HG03025 (cell line): ENCODE measurements around the gene TEC.

Experiments used
- ATAC-seq: cut with Tn5 transposase; IDR thresholded peaks from one replicate; pipeline ENCODE4 v1.9.1; 2021; ENCODE audit warnings: mild to moderate bottlenecking, moderate library complexity; ENCODE audit not compliant: unreplicated experiment, low FRiP score

The TEC gene

DNA sequence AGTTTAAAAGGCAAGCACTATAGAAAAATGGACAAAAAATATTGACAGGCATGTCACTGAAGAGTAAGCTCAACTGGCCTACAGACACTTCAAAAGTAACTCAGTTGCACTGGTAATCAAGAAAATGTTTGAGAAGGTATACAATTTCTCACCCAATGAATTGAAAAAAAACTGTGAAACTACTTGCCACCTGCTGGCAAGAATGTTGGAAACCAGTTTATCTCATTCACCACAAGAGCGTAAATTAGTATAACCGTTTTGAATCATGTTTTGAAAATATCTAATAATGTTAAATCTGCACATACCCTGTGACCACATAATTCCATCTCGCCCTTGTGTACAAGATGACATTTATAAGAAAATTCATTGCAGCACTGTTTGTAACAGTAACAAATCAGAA lies 167.3 kb downstream of the TEC start:
- ATAC-seq, result no peak

DNA sequence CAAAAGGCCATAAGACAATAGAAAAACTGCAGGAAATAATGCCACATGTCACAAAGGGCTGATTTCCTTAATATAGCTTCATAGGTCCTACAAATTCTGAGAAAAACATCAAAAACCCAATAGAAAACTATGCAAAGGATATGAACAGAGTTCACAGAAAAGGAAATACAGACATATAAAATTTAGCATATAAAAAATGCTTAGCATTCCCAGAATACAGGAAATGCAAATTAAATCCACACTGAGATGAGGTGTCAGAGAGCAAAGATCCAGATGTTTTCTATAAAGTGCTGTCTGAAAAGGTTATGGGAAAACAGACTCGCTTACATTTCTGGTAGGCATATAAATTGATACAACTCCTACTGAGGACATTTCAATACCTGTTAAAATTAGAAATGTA lies 169.4 kb downstream of the TEC start:
- ATAC-seq, result no peak

DNA sequence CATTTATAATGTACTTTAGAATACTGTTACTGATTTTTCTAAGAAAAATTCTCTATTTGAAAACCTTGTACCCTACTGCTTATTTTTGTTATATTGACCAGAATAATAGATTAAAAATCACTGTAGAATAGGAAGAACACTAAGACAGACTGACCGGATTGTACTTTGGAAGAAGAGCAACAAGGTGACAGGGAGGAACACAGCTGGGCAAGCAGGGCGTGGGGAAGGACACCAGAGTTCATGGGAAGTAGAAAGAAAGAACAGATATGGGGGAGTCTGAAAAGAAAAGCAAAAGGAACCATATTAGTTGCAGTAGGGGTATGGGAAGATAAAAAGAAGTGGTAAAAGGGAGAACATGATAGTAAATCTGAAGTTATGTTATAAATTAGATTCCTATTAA lies 174.2 kb downstream of the TEC start:
- ATAC-seq, result no peak

DNA sequence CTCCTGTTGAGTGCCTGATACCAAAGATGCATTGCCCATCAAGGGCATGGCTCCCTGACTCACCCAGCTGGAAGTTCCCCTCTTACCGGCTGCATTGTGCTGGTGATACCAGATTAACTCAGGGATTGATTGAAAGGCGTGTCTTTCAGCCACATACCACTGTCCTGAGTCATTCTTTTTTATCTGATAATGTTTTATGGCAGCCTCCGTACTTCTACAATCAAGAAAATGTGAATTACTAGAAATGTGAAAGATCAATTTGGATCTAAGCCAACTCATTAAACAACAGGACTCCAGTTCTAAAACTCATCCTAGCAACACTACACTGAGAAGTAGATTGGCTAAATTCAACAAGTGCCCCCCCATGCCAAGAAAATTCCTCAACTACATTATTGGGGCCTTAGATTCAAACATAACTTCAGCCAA lies 175.6 kb downstream of the TEC start:
- ATAC-seq, result no peak

DNA sequence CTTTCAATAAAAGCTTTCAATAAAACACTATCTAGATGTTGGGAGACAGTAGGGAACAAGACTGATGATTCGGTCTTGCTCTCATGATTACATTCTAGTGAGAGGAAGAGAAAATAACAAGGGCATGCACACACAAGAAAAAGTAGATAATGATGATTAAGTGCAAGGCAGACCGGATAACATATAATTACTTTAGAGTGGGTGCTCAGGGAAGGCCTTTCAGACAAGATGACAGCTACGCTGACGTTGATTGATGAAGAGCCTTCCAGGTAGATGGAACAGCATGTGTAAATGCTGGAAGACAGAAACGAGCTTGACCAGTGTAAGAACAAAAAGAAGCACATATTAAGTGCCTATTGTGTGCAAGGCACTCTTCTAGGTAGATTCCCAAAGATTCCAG lies 179.0 kb downstream of the TEC start:
- no peak for ATAC-seq

DNA sequence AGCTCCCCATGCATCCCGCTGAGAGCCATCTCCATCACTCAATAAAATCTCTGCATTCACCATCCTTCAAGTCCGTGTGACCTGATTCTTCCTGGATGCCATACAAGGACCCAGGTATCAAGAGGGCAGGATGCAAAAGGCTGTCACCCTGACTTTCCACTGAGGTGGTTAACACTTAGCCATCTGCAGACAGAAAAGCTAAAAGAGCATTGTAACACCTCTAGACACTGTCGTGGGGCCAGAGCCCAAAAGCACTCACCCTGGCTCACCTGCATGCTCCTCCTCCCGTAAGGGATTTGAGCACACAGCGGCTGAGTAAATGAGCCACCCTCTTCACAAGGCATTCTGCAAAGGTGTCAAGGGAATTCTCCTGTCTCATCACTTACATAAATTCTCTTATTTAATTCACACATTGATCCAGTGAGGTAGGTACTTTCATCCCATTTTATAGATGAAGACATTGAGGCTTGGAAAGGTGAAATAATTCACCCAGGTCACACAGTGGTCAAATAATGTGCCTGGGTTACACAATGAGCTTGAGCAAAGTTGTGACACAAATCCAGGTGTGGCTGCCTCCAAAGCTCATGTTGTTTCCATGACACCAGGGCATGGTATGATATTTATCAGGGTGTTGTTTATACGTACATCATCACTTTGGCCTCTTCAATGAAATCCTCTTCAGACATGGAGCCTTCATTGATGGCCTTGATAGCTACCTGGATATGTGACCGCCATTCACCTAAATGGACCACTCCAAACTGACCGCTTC lies 183.6 kb downstream of the TEC start:
- no peak for ATAC-seq
